Measurements from ENCODE around the gene ACTR5. TPM values are rescaled to one million over a fixed set of nuclear protein-coding genes. Genes with fewer than 3 reads are reported as not detected.

The ACTR5 gene
- total and polyA plus RNA-seq, 2 donors (not counting 3 experiments of a cell fraction or from before 2014, with no cell fraction given) = 8.8 to 11.3 TPM

- POLR2A ChIA-PET = interaction anchor here (1.0 kb wide), 1 partner anchor 44 kb away, joined by 3 read pairs; the partner anchor contains the start of gene PPP1R16B
- FAIRE-seq (no peak), DNase-seq (ENCODE audit: low read depth, low spot score) (no peak)
- Histone ChIP-seq H4K20me1 (replicated peaks; ENCODE audit: control insufficient read depth, extremely low read depth, insufficient read depth, low read length) (no peaks in the 10 kb centered on the region), H3K4me1 (ENCODE audit: control insufficient read depth, extremely low read depth, insufficient read depth, low read length) (peaks cover 21% of the 10 kb centered on the region), H3K27ac (ENCODE audit: insufficient read depth, low read depth, low read length) (no peak overlapping the region), H3K9me1 (replicated peaks; ENCODE audit: control insufficient read depth, extremely low read depth, insufficient read depth, low read length) (no peaks in the 10 kb centered on the region), H3K36me3 (ENCODE audit: control insufficient read depth in 2 of 2, extremely low read depth in 1 of 2, insufficient read depth in 2 of 2, low read length in 2 of 2) (peaks cover 6 to 11% of the 10 kb centered on the region in 2 experiments), H2AFZ (ENCODE audit: low read depth, low read length) (no peak overlapping the region), H3K79me2 (ENCODE audit: control insufficient read depth, insufficient read depth, low read length) (no peaks in the 10 kb centered on the region), H3K27me3 (ENCODE audit: control insufficient read depth in 2 of 2, insufficient read depth in 2 of 2, low read length in 2 of 2) (no peaks in the 10 kb centered on the region), H3K9ac (replicated peaks; ENCODE audit: extremely low read depth, insufficient read depth, low read length) (no peak overlapping the region), H3K4me3 (replicated peaks in 1 of 3; ENCODE audit: insufficient read depth in 1 of 3, low read depth in 1 of 3, low read length in 3 of 3) (no peak overlapping the region), H3K4me2 (ENCODE audit: insufficient read depth, low read length) (no peak overlapping the region), H3K9me3 (replicated peaks; ENCODE audit: control insufficient read depth, insufficient read depth, low read length) (no peaks in the 10 kb centered on the region)
- CTCF ChIA-PET = interaction anchor here (1.0 to 1.9 kb wide), 3 partner anchors 10 to 289 kb away, joined by 3 to 6 read pairs (median 4); no protein-coding TSS in a partner anchor
- no TSS peak for BruUV-seq (replicated peaks)
- intact Hi-C loops (cut with micrococcal nuclease) (no loop called here), dilution Hi-C loops (cut with MboI; ENCODE audit: extremely low pct_ligation_motif_present, low sequenced_read_pairs) (no loop called here)
- TF ChIP-seq POLR2AphosphoS5 (IDR thresholded peaks at IDR 0.05; ENCODE audit: insufficient read depth, low read depth, low read length) (no peak), JUN (IDR thresholded peaks at IDR 0.05; ENCODE audit: borderline replicate concordance, insufficient read depth, insufficient read length, low read depth) (no peak), EZH2 (IDR thresholded peaks at IDR 0.05; ENCODE audit: borderline replicate concordance, low read depth, low read length, severe bottlenecking) (no peak)
- TF ChIP-seq, protein P1, sequence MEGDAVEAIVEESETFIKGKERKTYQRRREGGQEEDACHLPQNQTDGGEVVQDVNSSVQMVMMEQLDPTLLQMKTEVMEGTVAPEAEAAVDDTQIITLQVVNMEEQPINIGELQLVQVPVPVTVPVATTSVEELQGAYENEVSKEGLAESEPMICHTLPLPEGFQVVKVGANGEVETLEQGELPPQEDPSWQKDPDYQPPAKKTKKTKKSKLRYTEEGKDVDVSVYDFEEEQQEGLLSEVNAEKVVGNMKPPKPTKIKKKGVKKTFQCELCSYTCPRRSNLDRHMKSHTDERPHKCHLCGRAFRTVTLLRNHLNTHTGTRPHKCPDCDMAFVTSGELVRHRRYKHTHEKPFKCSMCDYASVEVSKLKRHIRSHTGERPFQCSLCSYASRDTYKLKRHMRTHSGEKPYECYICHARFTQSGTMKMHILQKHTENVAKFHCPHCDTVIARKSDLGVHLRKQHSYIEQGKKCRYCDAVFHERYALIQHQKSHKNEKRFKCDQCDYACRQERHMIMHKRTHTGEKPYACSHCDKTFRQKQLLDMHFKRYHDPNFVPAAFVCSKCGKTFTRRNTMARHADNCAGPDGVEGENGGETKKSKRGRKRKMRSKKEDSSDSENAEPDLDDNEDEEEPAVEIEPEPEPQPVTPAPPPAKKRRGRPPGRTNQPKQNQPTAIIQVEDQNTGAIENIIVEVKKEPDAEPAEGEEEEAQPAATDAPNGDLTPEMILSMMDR (IDR thresholded peaks at IDR 0.05; ENCODE audit: extremely low read depth in 1 of 2, insufficient read depth in 1 of 2, low read depth in 1 of 2, low read length in 2 of 2) = no peak
- TF ChIP-seq, protein P2, sequence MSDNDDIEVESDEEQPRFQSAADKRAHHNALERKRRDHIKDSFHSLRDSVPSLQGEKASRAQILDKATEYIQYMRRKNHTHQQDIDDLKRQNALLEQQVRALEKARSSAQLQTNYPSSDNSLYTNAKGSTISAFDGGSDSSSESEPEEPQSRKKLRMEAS (IDR thresholded peaks at IDR 0.05; ENCODE audit: insufficient read depth, insufficient read length) = no peak
Measured at GRCh38 chr20:38760978-38761377, 12.7 kb downstream of the ACTR5 start.
